GM12892 (cell line): ENCODE measurements around the gene OR2C1.

Source experiments
- POLR2A ChIP-seq: IDR thresholded peaks from 2 replicates; pipeline ENCODE4 v1.6.1; 2011; ENCODE audit warnings: low read depth, low read length, control low read depth
- TAF1 ChIP-seq: IDR thresholded peaks from 2 replicates; pipeline ENCODE4 v1.6.1; 2011; ENCODE audit warnings: low read depth, mild to moderate bottlenecking, control low read depth, low read length, borderline replicate concordance

GRCh38 chr16:3328643-3329042, 27.0 kb upstream of the OR2C1 start:
- TF ChIP-seq POLR2A (no peak), TAF1 (no peak)
